ENCODE data around the gene ASTN2.
"Not testable (repeated sequence)": the region's sequence is repeated elsewhere in the genome, so short reads cannot be mapped to it uniquely, and the experiment has no call there.

Gene ASTN2

GRCh38 chr9:116944714-116945534 lies 469.9 kb downstream of the ASTN2 start:
- DNase-seq = no peak

GRCh38 chr9:116943970-116944369 lies 470.9 kb downstream of the ASTN2 start:
- no peak for DNase-seq

GRCh38 chr9:116942593-116943061 lies 472.2 kb downstream of the ASTN2 start:
- no peak for DNase-seq

- no peak for DNase-seq
These were observed 473.6 kb downstream of the ASTN2 start for GRCh38 chr9:116941266-116941665.

GRCh38 chr9:116940614-116941215 lies 474.1 kb downstream of the ASTN2 start:
- no peak for DNase-seq

GRCh38 chr9:116939614-116940013 lies 475.2 kb downstream of the ASTN2 start:
- DNase-seq = no peak

- DNase-seq = no peak
These were observed 475.7 kb downstream of the ASTN2 start for GRCh38 chr9:116939161-116939560.

- no peak for DNase-seq
These were observed 477.5 kb downstream of the ASTN2 start for GRCh38 chr9:116937361-116937760.

- no peak for DNase-seq
These were observed 479.5 kb downstream of the ASTN2 start for GRCh38 chr9:116935149-116935897.

- no peak for DNase-seq
These were observed 480.7 kb downstream of the ASTN2 start for GRCh38 chr9:116934131-116934530.

GRCh38 chr9:116933251-116933650 lies 481.6 kb downstream of the ASTN2 start:
- DNase-seq = no peak

GRCh38 chr9:116929621-116930020 lies 485.2 kb downstream of the ASTN2 start:
- DNase-seq = no peak

- no peak for DNase-seq
These were observed 486.0 kb downstream of the ASTN2 start for GRCh38 chr9:116928884-116929283.

GRCh38 chr9:116928289-116928688 lies 486.6 kb downstream of the ASTN2 start:
- no peak for DNase-seq

- no peak for DNase-seq
These were observed 487.1 kb downstream of the ASTN2 start for GRCh38 chr9:116927726-116928125.

- no peak for DNase-seq
These were observed 489.7 kb downstream of the ASTN2 start for GRCh38 chr9:116925121-116925520.

- DNase-seq = no peak
These were observed 490.3 kb downstream of the ASTN2 start for GRCh38 chr9:116924462-116925110.

- DNase-seq = not testable (repeated sequence)
These were observed 496.9 kb downstream of the ASTN2 start for GRCh38 chr9:116917895-116918508.

GRCh38 chr9:116913536-116913935 lies 501.3 kb downstream of the ASTN2 start:
- no peak for DNase-seq

GRCh38 chr9:116910201-116910600 lies 504.7 kb downstream of the ASTN2 start:
- no peak for DNase-seq

GRCh38 chr9:116907989-116908388 lies 506.9 kb downstream of the ASTN2 start:
- no peak for DNase-seq

- no peak for DNase-seq
These were observed 509.7 kb downstream of the ASTN2 start for GRCh38 chr9:116905171-116905588.

- no peak for DNase-seq
These were observed 510.7 kb downstream of the ASTN2 start for GRCh38 chr9:116904165-116904564.
